ENCODE measurements around the gene LUC7L. TPM values are rescaled to one million over a fixed set of nuclear protein-coding genes. Genes with fewer than 3 reads are reported as not detected.

The LUC7L gene
- total and polyA plus RNA-seq, 10 of the 15 experiments (the other 5 are each of a cell fraction or from before 2014, with no cell fraction given): 2.3 to 59.6 (median 44.1) TPM

DNA sequence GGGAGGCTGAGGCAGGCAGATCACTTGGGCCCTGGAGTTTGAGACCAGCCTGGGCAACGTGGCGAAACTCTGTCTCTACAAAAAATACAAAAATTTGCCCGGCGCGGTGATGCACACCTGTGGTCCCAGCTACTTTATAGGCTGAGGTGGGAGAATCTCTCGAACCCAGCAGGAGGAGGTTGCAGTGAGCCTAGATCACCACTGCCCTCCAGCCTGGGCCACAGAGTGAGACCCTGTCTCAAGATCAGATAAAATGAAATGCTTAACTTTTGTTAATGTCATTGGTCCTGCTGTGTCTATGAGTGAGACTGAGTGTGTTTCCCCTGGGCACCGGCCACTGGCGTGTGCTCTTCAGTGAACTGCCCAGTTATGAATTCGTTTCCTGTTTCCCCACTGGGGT, 15.9 kb upstream of the LUC7L start (continued):
- TF ChIP-seq ZNF384 (IDR thresholded peaks at IDR 0.05; ENCODE audit: borderline replicate concordance, low read depth, low read length): no peak
- TF ChIP-seq SIN3A (IDR thresholded peaks at IDR 0.05; ENCODE audit: low read depth, low read length): no peak
- no peak for TF ChIP-seq YY1 (IDR thresholded peaks at IDR 0.05; ENCODE audit: low read depth, low read length)
- TF ChIP-seq MXI1 (IDR thresholded peaks at IDR 0.05; ENCODE audit: low read depth, low read length): no peak
- no peak for TF ChIP-seq KDM1A (IDR thresholded peaks at IDR 0.05; ENCODE audit: borderline replicate concordance)
- no peak for TF ChIP-seq TARDBP (IDR thresholded peaks at IDR 0.05; ENCODE audit: borderline replicate concordance)
- no peak for TF ChIP-seq POU2F2 (IDR thresholded peaks at IDR 0.05; ENCODE audit: borderline replicate concordance, low read depth, low read length)
- TF ChIP-seq NRF1 (conservative IDR thresholded peaks at IDR 0.05; ENCODE audit: low read depth, low read length): no peak

DNA sequence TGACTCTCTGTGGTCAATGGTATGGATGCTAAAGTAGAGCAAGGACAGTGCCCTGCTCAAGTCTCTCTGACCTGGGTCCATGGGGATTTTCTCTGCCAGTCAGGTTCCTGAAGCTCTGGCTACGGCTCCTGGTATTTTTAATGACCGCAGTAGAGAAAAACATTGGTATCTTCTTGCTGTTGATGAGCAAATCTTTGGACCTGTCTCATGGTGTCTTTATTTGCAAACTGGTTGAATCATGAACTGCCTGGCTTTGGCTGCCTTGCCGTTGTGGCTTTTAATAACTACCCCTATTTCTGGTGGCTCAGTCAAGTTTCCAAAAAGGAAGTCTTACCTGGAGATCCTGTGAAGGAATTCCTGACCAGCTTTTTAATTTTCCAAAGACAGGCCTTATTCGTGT, 14.1 kb upstream of the LUC7L start:
- no peak for FAIRE-seq
- ChIA-PET SMC1A (ENCODE audit: uncharacterized antibody, unreplicated experiment) (interaction anchor here (1.1 kb wide), 2 partner anchors 10 to 14 kb away, joined by 3 to 5 read pairs; partner anchors contain the start of gene LUC7L), CTCF (interaction anchor here (1.8 kb wide), 1 partner anchor 8 kb away, joined by 6 read pairs; the partner anchor contains the start of gene FAM234A), POLR2A (no interaction called here), RAD21 (ENCODE audit: unreplicated experiment) (interaction anchor here (1.0 kb wide), 1 partner anchor 8 kb away, joined by 4 read pairs; the partner anchor contains the start of gene FAM234A)
- ATAC-seq: no peak
- Histone ChIP-seq H3K9me3 (replicated peaks; ENCODE audit: control insufficient read depth, insufficient read depth, low read length) (no peaks in the 10 kb centered on the region), H3K4me1 (ENCODE audit: control insufficient read depth, insufficient read depth, low read length) (peaks cover 23% of the 10 kb centered on the region), H3K27ac (ENCODE audit: control insufficient read depth, insufficient read depth) (no peak overlapping the region), H4K20me1 (ENCODE audit: control insufficient read depth, insufficient read depth) (no peaks in the 10 kb centered on the region), H3K79me2 (ENCODE audit: control insufficient read depth, insufficient read depth, low read length) (no peaks in the 10 kb centered on the region; the same call in 1 of the 2 replicates), H2AFZ (ENCODE audit: control insufficient read depth, low read depth, low read length) (no peak overlapping the region), H3K4me3 (no peak overlapping the region), H3K9ac (ENCODE audit: control insufficient read depth, insufficient read depth, low read length) (no peak overlapping the region), H3K27me3 (replicated peaks in 1 of 2; ENCODE audit: control insufficient read depth in 2 of 2, insufficient read depth in 2 of 2, low read length in 1 of 2) (no peaks in the 10 kb centered on the region), H3K4me2 (ENCODE audit: control insufficient read depth, insufficient read depth) (no peak overlapping the region), H3K36me3 (ENCODE audit: control insufficient read depth in 2 of 2, insufficient read depth in 2 of 2, low read length in 1 of 2) (no peaks in the 10 kb centered on the region; a peak in 1 of 4 replicates)
- TF ChIP-seq, protein P1, sequence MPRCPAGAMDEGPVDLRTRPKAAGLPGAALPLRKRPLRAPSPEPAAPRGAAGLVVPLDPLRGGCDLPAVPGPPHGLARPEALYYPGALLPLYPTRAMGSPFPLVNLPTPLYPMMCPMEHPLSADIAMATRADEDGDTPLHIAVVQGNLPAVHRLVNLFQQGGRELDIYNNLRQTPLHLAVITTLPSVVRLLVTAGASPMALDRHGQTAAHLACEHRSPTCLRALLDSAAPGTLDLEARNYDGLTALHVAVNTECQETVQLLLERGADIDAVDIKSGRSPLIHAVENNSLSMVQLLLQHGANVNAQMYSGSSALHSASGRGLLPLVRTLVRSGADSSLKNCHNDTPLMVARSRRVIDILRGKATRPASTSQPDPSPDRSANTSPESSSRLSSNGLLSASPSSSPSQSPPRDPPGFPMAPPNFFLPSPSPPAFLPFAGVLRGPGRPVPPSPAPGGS (IDR thresholded peaks at IDR 0.05; ENCODE audit: borderline replicate concordance, insufficient read depth, low read depth, low read length, poor library complexity, severe bottlenecking): peak; percentile 70
- no peak for TF ChIP-seq SMARCA5 (IDR thresholded peaks at IDR 0.05)
- no peak for TF ChIP-seq CHD1 (IDR thresholded peaks at IDR 0.05; ENCODE audit: low read depth, low read length)
- no peak for TF ChIP-seq ZNF622 (IDR thresholded peaks at IDR 0.05)
- TF ChIP-seq JUND (IDR thresholded peaks at IDR 0.05; ENCODE audit: low read depth, low read length): no peak
- TF ChIP-seq SMAD1 (IDR thresholded peaks at IDR 0.05; ENCODE audit: low read depth, partially characterized antibody): no peak
- TF ChIP-seq CBX3 (IDR thresholded peaks at IDR 0.05; ENCODE audit: borderline replicate concordance, low read depth): no peak
- TF ChIP-seq, protein P2, sequence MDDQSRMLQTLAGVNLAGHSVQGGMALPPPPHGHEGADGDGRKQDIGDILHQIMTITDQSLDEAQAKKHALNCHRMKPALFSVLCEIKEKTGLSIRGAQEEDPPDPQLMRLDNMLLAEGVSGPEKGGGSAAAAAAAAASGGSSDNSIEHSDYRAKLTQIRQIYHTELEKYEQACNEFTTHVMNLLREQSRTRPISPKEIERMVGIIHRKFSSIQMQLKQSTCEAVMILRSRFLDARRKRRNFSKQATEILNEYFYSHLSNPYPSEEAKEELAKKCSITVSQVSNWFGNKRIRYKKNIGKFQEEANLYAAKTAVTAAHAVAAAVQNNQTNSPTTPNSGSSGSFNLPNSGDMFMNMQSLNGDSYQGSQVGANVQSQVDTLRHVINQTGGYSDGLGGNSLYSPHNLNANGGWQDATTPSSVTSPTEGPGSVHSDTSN (IDR thresholded peaks at IDR 0.05; ENCODE audit: insufficient replicate concordance, low read depth, low read length): peak; percentile 7
- TF ChIP-seq, protein P3, sequence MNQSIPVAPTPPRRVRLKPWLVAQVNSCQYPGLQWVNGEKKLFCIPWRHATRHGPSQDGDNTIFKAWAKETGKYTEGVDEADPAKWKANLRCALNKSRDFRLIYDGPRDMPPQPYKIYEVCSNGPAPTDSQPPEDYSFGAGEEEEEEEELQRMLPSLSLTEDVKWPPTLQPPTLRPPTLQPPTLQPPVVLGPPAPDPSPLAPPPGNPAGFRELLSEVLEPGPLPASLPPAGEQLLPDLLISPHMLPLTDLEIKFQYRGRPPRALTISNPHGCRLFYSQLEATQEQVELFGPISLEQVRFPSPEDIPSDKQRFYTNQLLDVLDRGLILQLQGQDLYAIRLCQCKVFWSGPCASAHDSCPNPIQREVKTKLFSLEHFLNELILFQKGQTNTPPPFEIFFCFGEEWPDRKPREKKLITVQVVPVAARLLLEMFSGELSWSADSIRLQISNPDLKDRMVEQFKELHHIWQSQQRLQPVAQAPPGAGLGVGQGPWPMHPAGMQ (IDR thresholded peaks at IDR 0.05; ENCODE audit: borderline replicate concordance): no peak
- no peak for TF ChIP-seq POLR2AphosphoS2 (IDR thresholded peaks at IDR 0.05; ENCODE audit: low read depth, low read length)
- TF ChIP-seq, protein P4, sequence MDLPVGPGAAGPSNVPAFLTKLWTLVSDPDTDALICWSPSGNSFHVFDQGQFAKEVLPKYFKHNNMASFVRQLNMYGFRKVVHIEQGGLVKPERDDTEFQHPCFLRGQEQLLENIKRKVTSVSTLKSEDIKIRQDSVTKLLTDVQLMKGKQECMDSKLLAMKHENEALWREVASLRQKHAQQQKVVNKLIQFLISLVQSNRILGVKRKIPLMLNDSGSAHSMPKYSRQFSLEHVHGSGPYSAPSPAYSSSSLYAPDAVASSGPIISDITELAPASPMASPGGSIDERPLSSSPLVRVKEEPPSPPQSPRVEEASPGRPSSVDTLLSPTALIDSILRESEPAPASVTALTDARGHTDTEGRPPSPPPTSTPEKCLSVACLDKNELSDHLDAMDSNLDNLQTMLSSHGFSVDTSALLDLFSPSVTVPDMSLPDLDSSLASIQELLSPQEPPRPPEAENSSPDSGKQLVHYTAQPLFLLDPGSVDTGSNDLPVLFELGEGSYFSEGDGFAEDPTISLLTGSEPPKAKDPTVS (IDR thresholded peaks at IDR 0.05; ENCODE audit: low read depth, low read length): no peak
- 100% methylated on average over 4 of the region's 4 CpGs for WGBS (ENCODE audit: insufficient coverage, insufficient replicate concordance, low lambda C conversion rate, missing lambda C conversion rate)
- in situ Hi-C loops (cut with MboI): no loop called here
- BruUV-seq (replicated peaks): no TSS peak
- no peak for DNase-seq (ENCODE audit: low read depth, low spot score)
- intact Hi-C loops (cut with micrococcal nuclease; ENCODE audit: unreplicated experiment): no loop called here
